Breast epithelium (tissue), 4 donors: ENCODE results near the gene SYTL3. TPM values are rescaled to one million over a fixed set of nuclear protein-coding genes. Genes with fewer than 3 reads are reported as not detected.
"Not testable (repeated sequence)": the region's sequence is repeated elsewhere in the genome, so short reads cannot be mapped to it uniquely, and the experiment has no call there.

Experiments
- DNase-seq, 2 donors: peaks; one replicate each; pipeline ENCODE4 v3.0.0-alpha.2; 2019; ENCODE audit warnings: low spot score in 2 of 2
- H3K27ac ChIP-seq, 2 donors: fragments of 200-600 bp; sonication (generic) in 1 of 2; one replicate each; pipeline ENCODE4 v1.5.1; 2016 to 2019; ENCODE audit warnings: mild to moderate bottlenecking in 1 of 2
- H3K27me3 ChIP-seq, 2 donors: fragments of 200-600 bp; sonication (generic) in 1 of 2; one replicate each; pipeline versions ENCODE4 v1.5.1 to v1.6.0; 2017 to 2019; ENCODE audit warnings: control low read depth in 1 of 2, mild to moderate bottlenecking in 1 of 2
- H3K36me3 ChIP-seq: fragments of 200-600 bp; one replicate; pipeline ENCODE4 v1.5.1; 2019
- H3K4me1 ChIP-seq, 2 donors: fragments of 200-600 bp; sonication (generic); one replicate each; pipeline ENCODE4 v1.5.1; 2016 to 2019; ENCODE audit warnings: control low read depth in 1 of 2
- H3K4me3 ChIP-seq, 3 donors: fragments of 200-600 bp; sonication (generic); 1 replicate in 2 of 3; 2 replicates in 1 of 3; pipeline ENCODE4 v1.5.1; 2016 to 2019; ENCODE audit warnings: mild to moderate bottlenecking in 3 of 3, moderate library complexity in 2 of 3
- H3K9me3 ChIP-seq, 2 donors: fragments of 200-600 bp; sonication (generic) in 1 of 2; one replicate each; pipeline ENCODE4 v1.5.1; 2016 to 2019; ENCODE audit warnings: control low read depth in 1 of 2
- CTCF ChIP-seq, 3 donors: fragments of 450-650 bp; IDR thresholded peaks; one replicate each; pipeline ENCODE4 v1.5.1; 2016 to 2017; ENCODE audit warnings: antibody characterized with exemption in 3 of 3, mild to moderate bottlenecking in 3 of 3, moderate library complexity in 3 of 3
- POLR2A ChIP-seq: fragments of 450-650 bp; IDR thresholded peaks from one replicate; pipeline ENCODE4 v1.6.1; 2016; ENCODE audit warnings: antibody characterized with exemption, mild to moderate bottlenecking, moderate library complexity
- POLR2AphosphoS5 ChIP-seq, 3 donors: sonication (generic); formaldehyde crosslinking; IDR thresholded peaks; one replicate each; pipeline ENCODE4 v1.6.1; 2017; ENCODE audit warnings: antibody characterized with exemption in 3 of 3
- intact Hi-C: fragments of 100-400 bp; cut with DNase I; formaldehyde crosslinking; loops from one replicate; pipeline ENCODE4 v1.15.1; 2023; ENCODE audit warnings: low total_unique reads
- total RNA-seq, 3 donors: library from RNA; depleted of rRNA; stranded (reverse); fragments of >200 nt; gene quantifications; one replicate each; pipeline ENCODE4 v1.1.0, GENCODE V29; 2016

Gene SYTL3
- total RNA-seq, 3 donors from 2014 or later, result 5.2 to 8.0 (median 7.5) TPM

- intact Hi-C loops, result no loop called here
- TF ChIP-seq CTCF (IDR thresholded peaks at IDR 0.05), result no peak
- no peak for TF ChIP-seq POLR2AphosphoS5 (IDR thresholded peaks at IDR 0.05)
- TF ChIP-seq POLR2A, result no peak
- no peaks in the 10 kb centered on the region for H3K27me3 ChIP-seq
- H3K4me3 ChIP-seq, result no peak overlapping the region
- H3K27ac ChIP-seq, result no peak overlapping the region
- H3K4me1 ChIP-seq, result no peaks in the 10 kb centered on the region
- DNase-seq, result no peak
- no peaks in the 10 kb centered on the region for H3K36me3 ChIP-seq
- H3K9me3 ChIP-seq, result no peaks in the 10 kb centered on the region
Measured at GRCh38 chr6:158655569-158656450, 6.0 kb downstream of the SYTL3 start.

DNA sequence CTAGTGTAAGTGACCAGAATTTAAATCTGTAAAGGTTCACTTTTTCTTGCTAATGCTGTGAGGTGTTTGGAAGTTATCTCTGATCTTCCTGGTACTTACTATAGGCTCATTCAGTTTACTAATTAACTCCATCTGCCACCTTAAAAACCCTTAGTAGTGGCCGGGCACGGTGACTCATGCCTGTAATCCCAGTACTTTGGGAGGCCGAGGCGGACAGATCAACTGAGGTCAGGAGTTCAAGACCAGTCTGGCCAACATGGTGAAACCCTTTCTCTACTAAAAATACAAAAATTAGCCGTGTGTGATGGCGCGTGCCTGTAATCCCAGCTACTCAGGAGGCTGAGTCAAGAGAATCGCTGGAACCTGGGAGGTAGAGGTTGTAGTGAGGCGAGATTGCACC lies 7.1 kb downstream of the SYTL3 start:
- intact Hi-C loops, H3K36me3 ChIP-seq, H3K9me3 ChIP-seq, H3K4me3 ChIP-seq, DNase-seq, H3K27me3 ChIP-seq, H3K27ac ChIP-seq, H3K4me1 ChIP-seq: not testable (repeated sequence)

DNA sequence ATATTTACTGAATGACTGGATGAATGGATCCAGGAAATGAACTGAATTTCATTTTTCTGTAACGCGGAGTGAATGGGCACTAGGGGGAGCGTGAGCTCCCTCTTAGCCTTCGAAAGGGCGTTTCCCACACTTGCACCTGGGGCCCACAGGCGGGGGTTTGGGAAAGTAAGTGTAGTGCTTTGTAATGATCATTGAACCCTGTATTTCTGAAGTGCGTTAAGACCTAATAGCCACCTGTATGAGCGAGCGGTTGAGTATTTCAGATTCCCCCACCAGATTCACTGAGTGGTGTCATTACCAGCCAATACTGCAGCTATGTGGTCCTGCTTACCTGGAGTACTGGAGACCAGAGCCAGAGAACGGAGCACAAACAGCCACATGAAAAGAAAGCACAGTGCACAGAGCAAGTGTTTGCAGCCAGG lies 10.5 kb downstream of the SYTL3 start:
- Histone ChIP-seq H3K27me3 (no peaks in the 10 kb centered on the region), H3K9me3 (no peaks in the 10 kb centered on the region), H3K36me3 (no peaks in the 10 kb centered on the region), H3K27ac (no peak overlapping the region), H3K4me1 (no peaks in the 10 kb centered on the region), H3K4me3 (no peak overlapping the region)
- no peak for DNase-seq
- no peak for TF ChIP-seq POLR2A
- no peak for TF ChIP-seq POLR2AphosphoS5 (IDR thresholded peaks at IDR 0.05)
- peak in 2 of 3 donors; percentile 47 to 72 for TF ChIP-seq CTCF (IDR thresholded peaks at IDR 0.05)
- intact Hi-C loops, result no loop called here

DNA sequence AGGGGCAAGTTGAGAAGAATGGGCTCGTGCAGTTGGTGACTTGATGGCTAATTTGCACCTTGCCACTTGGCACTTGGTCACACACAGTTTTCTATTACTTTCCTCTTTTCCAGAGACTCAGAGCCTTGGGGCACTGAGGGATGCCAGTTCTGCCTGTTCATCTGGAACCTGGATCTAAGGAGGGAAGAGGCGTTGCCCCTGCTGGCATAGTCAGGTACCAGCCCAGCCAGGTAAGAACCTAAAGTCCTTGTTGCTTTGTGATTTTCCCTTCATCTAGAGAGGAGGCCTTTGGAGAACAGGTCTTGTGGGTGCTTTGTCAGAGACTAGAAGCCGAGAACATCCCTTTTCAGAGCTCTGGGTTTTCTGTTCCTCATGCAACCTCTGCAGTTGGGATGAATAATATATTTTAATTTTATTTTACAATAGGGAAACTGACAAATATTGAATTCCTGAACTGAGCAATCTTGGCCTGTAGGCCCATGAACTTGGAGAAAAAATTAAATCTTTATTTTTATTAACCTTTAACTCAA lies 11.4 kb downstream of the SYTL3 start:
- Histone ChIP-seq H3K36me3 (no peaks in the 10 kb centered on the region), H3K9me3 (no peaks in the 10 kb centered on the region), H3K27me3 (no peaks in the 10 kb centered on the region), H3K27ac (no peak overlapping the region), H3K4me1 (no peaks in the 10 kb centered on the region), H3K4me3 (no peak overlapping the region)
- TF ChIP-seq POLR2AphosphoS5 (IDR thresholded peaks at IDR 0.05) (no peak), CTCF (IDR thresholded peaks at IDR 0.05) (peak in 2 of 3 donors; percentile 23 to 36)
- DNase-seq, result no peak
- intact Hi-C loops, result no loop called here

- Histone ChIP-seq H3K4me1 (no peaks in the 10 kb centered on the region), H3K36me3 (no peaks in the 10 kb centered on the region), H3K4me3 (peak overlapping the region; percentile 17 to 38 (median 36)), H3K27me3 (no peaks in the 10 kb centered on the region), H3K27ac (peak overlapping the region; percentile 81 to 86), H3K9me3 (no peaks in the 10 kb centered on the region)
- no peak for DNase-seq
- TF ChIP-seq POLR2A (no peak), CTCF (IDR thresholded peaks at IDR 0.05) (no peak), POLR2AphosphoS5 (IDR thresholded peaks at IDR 0.05) (no peak)
- intact Hi-C loops, result no loop called here
Measured at GRCh38 chr6:158662607-158662953, 12.7 kb downstream of the SYTL3 start.
